Fibroblast of skin of left biceps (primary cell): Measurements from ENCODE around the gene RNASE9.
"Not testable (repeated sequence)": the region's sequence is repeated elsewhere in the genome, so short reads cannot be mapped to it uniquely, and the experiment has no call there.

Experiments
- DNase-seq, 2 experiments: peaks; one replicate each; pipeline ENCODE4 v3.0.0-alpha.2; 2013; ENCODE audit warnings: low read depth in 2 of 2

Gene RNASE9

GRCh38 chr14:20560961-20561360 is at the start of gene RNASE9:
Gene RNASE9, minus strand, starts transcription at chr14:20561047.
- no peak for DNase-seq

- DNase-seq, result peak in 1 of 2 experiments; percentile 61
These were observed 49.3 kb upstream of the RNASE9 start for GRCh38 chr14:20610002-20610765.

GRCh38 chr14:20609215-20610001 is 48.6 kb upstream of the RNASE9 start:
- DNase-seq, result peak; percentile 69 to 70

- no peak for DNase-seq
These were observed 47.7 kb upstream of the RNASE9 start for GRCh38 chr14:20608383-20609110.

- no peak for DNase-seq
These were observed 46.8 kb upstream of the RNASE9 start for GRCh38 chr14:20607617-20608016.

- no peak for DNase-seq
These were observed 46.0 kb upstream of the RNASE9 start for GRCh38 chr14:20606902-20607242.

- DNase-seq, result no peak
These were observed 45.5 kb upstream of the RNASE9 start for GRCh38 chr14:20606190-20606901.

GRCh38 chr14:20603813-20604690 is 43.2 kb upstream of the RNASE9 start:
- no peak for DNase-seq

- DNase-seq, result no peak
These were observed 41.7 kb upstream of the RNASE9 start for GRCh38 chr14:20602583-20602982.

- DNase-seq, result no peak
These were observed 40.7 kb upstream of the RNASE9 start for GRCh38 chr14:20601522-20601921.

- no peak for DNase-seq
These were observed 36.3 kb upstream of the RNASE9 start for GRCh38 chr14:20597108-20597507.

- DNase-seq, result not testable (repeated sequence)
These were observed 34.9 kb upstream of the RNASE9 start for GRCh38 chr14:20595726-20596125.

GRCh38 chr14:20592574-20592973 is 31.7 kb upstream of the RNASE9 start:
- DNase-seq, result no peak

GRCh38 chr14:20591235-20591634 is 30.4 kb upstream of the RNASE9 start, which contains the start of gene RNASE12:
Gene RNASE12, minus strand, starts transcription at chr14:20591376. Its CDS starts 653 bp downstream, at chr14:20590723.
- no peak for DNase-seq

GRCh38 chr14:20587489-20588154 is 26.8 kb upstream of the RNASE9 start, which contains the start of gene RNASE11:
Gene RNASE11, minus strand, starts transcription at chr14:20588001.
- no peak for DNase-seq

GRCh38 chr14:20583908-20584307 is 23.1 kb upstream of the RNASE9 start:
- DNase-seq, result no peak

GRCh38 chr14:20583142-20583541 is 22.3 kb upstream of the RNASE9 start:
- DNase-seq, result no peak

- DNase-seq, result no peak
These were observed 19.4 kb upstream of the RNASE9 start for GRCh38 chr14:20580242-20580641.

GRCh38 chr14:20578784-20579502 is 18.1 kb upstream of the RNASE9 start:
- no peak for DNase-seq
